AG10803 (cell line): ENCODE measurements around the gene SNX14.

ENCODE experiments used
- DNase-seq: peaks from one replicate; pipeline ENCODE4 v3.0.0; 2010; ENCODE audit warnings: low read depth
- H3K4me3 ChIP-seq: 2 replicates; pipeline ENCODE4 v1.5.1; 2011; ENCODE audit warnings: mild to moderate bottlenecking, low read length, control low read depth
- CTCF ChIP-seq: conservative IDR thresholded peaks from 2 replicates; pipeline ENCODE4 v1.5.1; 2011; ENCODE audit warnings: mild to moderate bottlenecking, low read length, control low read depth, inconsistent platforms

SNX14 gene

DNA sequence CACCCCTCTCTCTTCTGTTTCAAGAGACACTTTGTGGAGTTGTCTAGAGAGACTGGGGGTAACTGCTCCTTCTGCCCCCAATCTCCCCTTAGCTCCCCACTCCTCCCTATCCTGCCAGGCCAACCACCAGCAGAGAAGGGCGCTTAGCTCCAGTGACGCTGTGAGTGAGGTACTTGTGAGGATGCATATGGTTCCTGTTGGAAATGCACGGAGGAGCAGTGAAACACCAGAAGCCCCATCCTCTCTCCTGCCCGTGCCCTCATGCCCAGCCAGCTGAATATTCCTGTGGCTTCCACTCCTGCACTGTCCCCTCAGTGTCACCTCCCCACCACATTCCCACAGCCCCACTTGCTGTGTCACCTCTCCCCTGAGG lies 131.9 kb downstream of the SNX14 start:
- no peak for TF ChIP-seq CTCF
- no peak for DNase-seq
- H3K4me3 ChIP-seq, result no peak overlapping the region

DNA sequence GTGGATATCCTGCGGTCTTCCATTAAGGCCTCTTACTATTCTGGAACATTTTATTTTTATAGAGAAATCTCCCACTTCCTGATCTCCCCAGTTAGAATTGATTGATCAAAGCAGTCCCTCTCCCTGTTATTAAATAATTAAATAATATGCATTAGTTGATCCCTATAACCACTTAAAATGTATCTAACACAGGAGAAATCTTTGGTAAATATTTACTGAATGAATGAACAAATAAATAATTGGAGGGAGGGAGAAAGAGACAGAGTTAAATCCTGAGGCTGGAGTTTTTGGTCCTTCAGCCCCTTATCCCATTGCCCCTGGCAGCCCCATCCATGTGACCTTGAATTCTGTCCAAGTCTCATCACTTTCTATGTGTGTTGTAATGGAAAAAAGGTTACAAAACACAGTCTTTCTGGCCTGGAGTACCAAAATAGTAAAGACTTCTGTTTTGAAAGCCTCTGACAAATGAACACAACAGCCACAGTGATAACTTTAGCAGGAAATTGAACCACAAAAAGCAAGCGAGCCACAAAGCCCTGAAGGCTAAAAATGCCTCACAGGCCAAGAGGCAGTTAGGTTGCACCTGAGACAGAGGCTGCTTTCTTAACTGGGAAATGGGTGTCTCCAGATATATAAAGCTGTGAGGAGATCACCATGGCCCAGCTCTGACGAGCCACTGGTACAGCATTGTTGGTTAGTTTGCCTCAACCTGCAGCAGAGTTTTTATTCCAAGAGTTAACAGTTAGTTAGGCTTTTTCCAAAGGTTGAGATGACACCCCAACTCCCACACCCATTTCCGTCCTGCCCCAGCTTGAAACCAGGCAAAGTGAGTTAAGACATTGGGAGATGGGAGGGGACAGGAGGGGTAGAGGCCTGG lies 132.5 kb downstream of the SNX14 start:
- H3K4me3 ChIP-seq, result no peak overlapping the region
- no peak for TF ChIP-seq CTCF
- peak; percentile 74 for DNase-seq

- peak; percentile 23; the same call in 1 of the 2 replicates for TF ChIP-seq CTCF
- H3K4me3 ChIP-seq, result no peak overlapping the region
- no peak for DNase-seq
Observed at GRCh38 chr6:85460154-85460920, 133.3 kb downstream of the SNX14 start.

GRCh38 chr6:85459224-85459901 lies 134.3 kb downstream of the SNX14 start:
- TF ChIP-seq CTCF, result no peak
- peak; percentile 97 for DNase-seq
- H3K4me3 ChIP-seq, result no peak overlapping the region

GRCh38 chr6:85458782-85459181 lies 134.9 kb downstream of the SNX14 start:
- DNase-seq, result peak; percentile 49
- no peak for TF ChIP-seq CTCF
- H3K4me3 ChIP-seq, result no peak overlapping the region

- DNase-seq, result no peak
- no peak for TF ChIP-seq CTCF
- H3K4me3 ChIP-seq, result no peak overlapping the region
Observed at GRCh38 chr6:85458184-85458583, 135.5 kb downstream of the SNX14 start.
